ENCODE results near the gene ETS1.

- TF ChIP-seq CTCF (IDR thresholded peaks at IDR 0.05; ENCODE audit: low read length) (no peak), EZH2 (IDR thresholded peaks at IDR 0.05; ENCODE audit: borderline replicate concordance, low read length) (no peak)
These were observed 60.3 kb downstream of the ETS1 start for GRCh38 chr11:128527046-128527445.

Data from OCI-LY1 (cell line).